Lung microvascular endothelial cell (primary cell): ENCODE measurements around the gene C7. TPM values are rescaled to one million over a fixed set of nuclear protein-coding genes. Genes with fewer than 3 reads are reported as not detected.
A peak's percentile ranks its signal among the peaks of the same experiment; 100 is the strongest.
"Not testable (repeated sequence)": the region's sequence is repeated elsewhere in the genome, so short reads cannot be mapped to it uniquely, and the experiment has no call there.

Source experiments
- DNase-seq, 2 donors: peaks; one replicate each; pipeline versions ENCODE4 v3.0.0 to v3.0.0-alpha.2; 2010; ENCODE audit warnings: low read depth in 2 of 2
- total RNA-seq: library from RNA; depleted of rRNA; stranded (reverse); fragments of >200 nt; gene quantifications from 2 replicates; pipeline ENCODE4 v1.2.1, GENCODE V29; 2014

Gene C7
- under 0.01 and 0.40 TPM in 2 replicates for total RNA-seq

GRCh38 chr5:40909264-40909663 is at the start of gene C7:
Gene C7 (plus strand): TSS chr5:40909497. CDS start chr5:40909611, 114 bp downstream.
- DNase-seq: no peak

DNA sequence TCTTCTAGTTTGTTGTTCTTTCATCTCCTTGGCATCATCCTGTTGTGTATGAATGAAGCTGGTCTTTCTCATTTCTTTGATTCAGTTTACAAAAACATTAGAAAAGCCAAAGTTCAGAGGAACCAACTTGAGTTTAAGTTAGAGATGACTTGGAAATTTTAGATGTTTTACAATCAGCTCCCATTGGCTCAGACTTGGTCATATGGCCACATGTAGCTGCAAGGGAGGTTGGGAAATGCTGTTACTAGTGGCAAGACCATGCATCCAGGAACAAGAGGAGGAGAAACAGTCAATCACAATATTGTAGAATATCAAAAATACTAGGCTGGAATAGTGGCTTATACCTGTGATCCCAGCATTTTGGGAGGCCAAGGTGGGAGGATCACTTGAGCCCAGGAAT is 48.6 kb upstream of the C7 start:
- no peak for DNase-seq

DNA sequence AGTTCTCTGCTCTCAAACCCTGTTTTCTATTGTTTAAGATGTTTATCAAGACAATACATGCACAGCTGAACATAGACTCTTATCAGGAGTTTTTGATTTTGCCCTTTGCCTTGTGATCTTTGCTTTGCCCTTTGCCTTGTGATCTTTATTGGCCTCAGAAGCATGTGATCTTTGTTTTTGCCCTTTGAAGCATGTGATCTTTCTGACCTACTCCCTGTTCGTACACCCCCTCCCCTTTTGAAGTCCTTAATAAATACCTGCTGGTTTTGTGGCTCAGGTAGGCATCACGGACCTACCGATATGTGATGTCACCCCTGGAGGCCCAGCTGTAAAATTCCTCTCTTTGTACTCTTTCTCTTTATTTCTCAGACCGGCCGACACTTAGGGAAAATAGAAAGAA is 44.3 kb upstream of the C7 start:
- not testable (repeated sequence) for DNase-seq

DNA sequence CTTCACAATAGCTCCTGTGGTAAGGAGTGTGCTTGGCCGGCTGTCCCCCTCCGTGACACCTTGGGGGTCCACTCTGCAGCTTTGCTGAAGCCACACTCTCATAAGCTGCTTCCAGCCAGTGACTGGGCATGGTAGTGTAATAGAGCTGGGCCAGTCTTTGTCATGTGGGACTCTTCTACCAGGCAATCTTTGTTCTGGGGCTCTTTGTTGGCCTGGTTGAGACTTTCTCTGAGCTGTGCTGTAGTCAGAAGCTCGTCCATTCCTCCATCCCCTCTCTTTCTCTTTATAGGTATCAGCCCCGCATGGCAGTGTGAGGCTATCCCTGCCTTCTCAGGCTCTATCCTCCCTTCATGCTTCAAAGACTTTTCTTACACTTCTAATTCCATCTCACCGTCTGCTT is 42.5 kb upstream of the C7 start:
- no peak for DNase-seq

- DNase-seq: no peak
Observed at GRCh38 chr5:40869384-40869783, 39.9 kb upstream of the C7 start.

GRCh38 chr5:40871177-40871576 is 38.1 kb upstream of the C7 start:
- peak in 1 of 2 donors; percentile 2 for DNase-seq

GRCh38 chr5:40872253-40872652 is 37.0 kb upstream of the C7 start:
- DNase-seq: not testable (repeated sequence)

GRCh38 chr5:40873286-40873880 is 35.9 kb upstream of the C7 start:
- DNase-seq: no peak

GRCh38 chr5:40875958-40876357 is 33.3 kb upstream of the C7 start:
- DNase-seq: no peak

GRCh38 chr5:40877371-40877988 is 31.8 kb upstream of the C7 start:
- no peak for DNase-seq

DNA sequence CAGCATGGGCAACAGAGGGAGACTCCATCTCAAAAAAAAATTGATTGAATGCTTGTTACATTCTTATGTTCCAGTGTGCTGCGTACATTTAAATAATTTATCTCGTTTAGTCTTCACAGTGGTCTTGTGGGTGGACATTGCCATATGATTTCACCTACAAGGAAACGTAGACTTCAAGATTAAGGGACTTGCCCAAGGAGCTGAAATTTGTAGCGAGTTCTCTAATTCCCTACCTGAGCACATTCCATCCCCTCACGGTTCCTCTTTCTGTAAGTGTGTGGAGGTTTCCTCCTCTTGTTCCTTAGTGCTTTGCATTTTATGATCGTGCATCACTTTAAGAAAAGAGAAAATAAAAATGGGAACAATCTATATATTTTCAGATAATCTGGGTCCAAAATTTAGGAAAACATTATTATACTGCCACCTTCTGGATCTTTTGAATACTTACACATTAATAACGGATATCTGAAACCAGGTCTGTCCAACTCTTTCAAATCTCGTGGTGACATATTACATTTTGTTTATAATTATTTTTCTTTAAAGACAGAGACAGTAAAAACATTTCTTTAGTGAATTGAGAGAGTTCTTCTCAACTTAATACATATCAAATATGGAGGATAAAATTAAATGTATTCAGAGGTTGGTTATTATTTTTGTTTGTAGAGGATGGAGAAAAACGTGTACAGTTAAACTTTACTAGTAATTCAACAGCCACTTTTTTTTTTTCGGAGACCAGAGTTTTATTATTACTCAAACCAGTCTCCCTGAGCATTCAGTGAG is 29.9 kb upstream of the C7 start:
- DNase-seq: peak; percentile 38 to 47

- DNase-seq: no peak
Observed at GRCh38 chr5:40882291-40882690, 27.0 kb upstream of the C7 start.

DNA sequence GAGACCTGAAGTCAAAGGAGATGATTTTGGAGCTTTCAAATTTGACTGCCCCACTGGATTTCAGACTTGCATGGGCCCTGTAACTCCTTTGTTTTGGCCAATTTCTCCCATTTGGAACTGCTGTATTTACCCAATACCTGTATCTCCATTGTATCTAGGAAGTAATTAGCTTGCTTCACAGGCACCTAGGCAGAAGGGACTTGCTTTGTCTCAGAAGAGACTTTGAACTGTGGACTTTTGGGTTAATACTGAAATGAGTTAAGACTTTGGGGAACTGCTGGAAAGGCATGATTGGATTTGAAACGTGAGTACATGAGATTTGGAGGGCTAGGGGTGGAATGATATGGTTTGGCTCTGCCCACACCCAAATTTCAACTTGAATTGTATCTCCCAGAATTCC is 26.2 kb upstream of the C7 start:
- DNase-seq: not testable (repeated sequence)

DNA sequence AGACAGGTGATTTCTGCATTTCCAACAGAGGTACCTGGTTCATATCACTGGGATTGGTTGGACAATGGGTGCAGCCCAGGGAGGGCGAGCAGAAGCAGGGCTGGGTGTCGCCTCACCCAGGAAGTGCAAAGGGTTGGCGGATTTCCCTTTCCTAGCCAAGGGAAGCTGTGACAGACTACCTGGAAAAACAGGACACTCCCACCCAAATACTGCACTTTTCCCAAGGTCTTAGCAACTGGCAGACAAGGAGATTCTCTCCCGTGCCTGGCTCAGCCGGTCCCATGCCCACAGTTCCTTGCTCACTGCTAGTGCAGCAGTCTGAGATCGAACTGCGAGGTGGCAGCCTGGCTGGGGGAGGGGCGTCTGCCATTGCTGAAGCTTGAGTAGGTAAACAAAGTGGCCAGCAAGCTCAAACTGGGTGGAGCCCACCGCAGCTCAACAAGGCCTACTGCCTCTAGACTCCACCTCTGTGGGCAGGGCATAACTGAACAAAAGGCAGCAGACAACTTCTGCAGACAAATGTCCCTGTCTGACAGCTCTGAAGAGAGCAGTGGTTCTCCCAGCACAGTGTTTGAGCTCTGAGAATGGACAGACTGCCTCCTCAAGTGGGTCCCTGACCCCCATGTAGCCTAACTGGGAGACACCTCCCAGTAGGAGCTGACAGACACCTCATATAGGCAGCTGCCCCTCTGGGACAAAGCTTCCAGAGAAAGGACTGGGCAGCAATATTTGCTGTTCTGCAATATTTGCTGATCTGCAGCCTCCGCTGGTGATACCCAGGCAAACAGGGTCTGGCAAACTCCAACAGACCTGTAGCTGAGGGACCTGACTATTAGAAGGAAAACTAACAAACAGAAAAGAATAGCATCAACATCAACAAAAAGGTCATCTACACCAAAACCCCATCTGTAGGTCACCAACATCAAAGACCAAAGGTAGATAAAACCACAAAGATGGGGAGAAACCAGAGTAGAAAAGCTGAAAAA is 13.6 kb upstream of the C7 start:
- not testable (repeated sequence) for DNase-seq

GRCh38 chr5:40904205-40904993 is 4.9 kb upstream of the C7 start:
- peak; percentile 62 to 80 for DNase-seq

DNA sequence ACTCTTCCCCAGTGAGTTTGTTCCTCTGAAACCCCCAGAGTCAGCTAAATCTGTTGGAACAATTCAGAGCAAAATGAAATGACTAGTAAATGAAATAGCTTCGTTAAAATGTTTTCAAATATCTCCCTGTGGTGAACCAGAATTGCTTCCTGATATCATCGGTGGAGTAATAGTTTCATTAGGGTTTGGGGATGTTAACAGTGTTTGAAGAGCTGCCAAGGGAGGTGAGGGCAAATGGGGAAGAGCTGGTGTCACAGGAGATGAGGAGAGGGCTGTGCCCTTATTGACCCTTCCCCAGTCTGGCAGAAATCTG is 4.3 kb upstream of the C7 start:
- no peak for DNase-seq

GRCh38 chr5:40906351-40906751 is 2.9 kb upstream of the C7 start:
- no peak for DNase-seq

- no peak for DNase-seq
Observed at GRCh38 chr5:40909723-40910122, 426 bp downstream of the C7 start.

- no peak for DNase-seq
Observed at GRCh38 chr5:40911266-40911665, 2.0 kb downstream of the C7 start.

- no peak for DNase-seq
Observed at GRCh38 chr5:40914835-40915234, 5.5 kb downstream of the C7 start.

- no peak for DNase-seq
Observed at GRCh38 chr5:40915341-40915926, 6.1 kb downstream of the C7 start.
